Upper lobe of left lung (tissue), 4 donors: ENCODE measurements around the gene RCBTB2.

Experiments
- POLR2A ChIP-seq, 4 donors: fragments of 450-650 bp; IDR thresholded peaks; one replicate each; pipeline ENCODE4 v1.5.1; 2016 to 2017; ENCODE audit warnings: antibody characterized with exemption in 4 of 4, mild to moderate bottlenecking in 2 of 4
- POLR2AphosphoS5 ChIP-seq, 2 donors: sonication (generic); formaldehyde crosslinking; IDR thresholded peaks; one replicate each; pipeline ENCODE4 v1.5.1; 2017; ENCODE audit warnings: antibody characterized with exemption in 2 of 2
- TF ChIP-seq, protein P1 (sequence below), 6 experiments: fragments of 450-650 bp in 4 of 6; fragments of 200-600 bp in 2 of 6; sonication (generic) in 2 of 6; IDR thresholded peaks; one replicate each; pipeline ENCODE4 v1.5.1; 2016 to 2019; ENCODE audit warnings: antibody characterized with exemption in 6 of 6

DNA sequence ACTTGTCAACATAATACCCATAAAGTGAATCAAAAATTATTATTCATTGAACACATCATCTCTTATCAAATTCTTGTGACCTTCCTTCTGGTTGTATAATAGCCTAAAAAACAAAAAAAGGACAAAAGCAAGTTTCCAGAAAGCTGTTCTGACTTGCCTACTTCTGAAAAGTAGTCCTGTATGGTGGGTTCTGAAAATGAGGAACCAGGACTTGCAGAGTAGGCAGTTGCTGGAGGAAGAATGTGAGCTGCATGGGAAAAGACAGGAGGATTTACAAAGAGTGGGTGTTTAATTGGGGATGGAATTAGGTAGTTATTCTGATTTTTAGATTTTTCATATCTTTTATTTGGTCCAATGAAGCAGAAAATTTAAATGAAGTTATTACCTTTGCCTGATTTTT lies 56.7 kb downstream of the RCBTB2 start:
- TF ChIP-seq, protein P1, sequence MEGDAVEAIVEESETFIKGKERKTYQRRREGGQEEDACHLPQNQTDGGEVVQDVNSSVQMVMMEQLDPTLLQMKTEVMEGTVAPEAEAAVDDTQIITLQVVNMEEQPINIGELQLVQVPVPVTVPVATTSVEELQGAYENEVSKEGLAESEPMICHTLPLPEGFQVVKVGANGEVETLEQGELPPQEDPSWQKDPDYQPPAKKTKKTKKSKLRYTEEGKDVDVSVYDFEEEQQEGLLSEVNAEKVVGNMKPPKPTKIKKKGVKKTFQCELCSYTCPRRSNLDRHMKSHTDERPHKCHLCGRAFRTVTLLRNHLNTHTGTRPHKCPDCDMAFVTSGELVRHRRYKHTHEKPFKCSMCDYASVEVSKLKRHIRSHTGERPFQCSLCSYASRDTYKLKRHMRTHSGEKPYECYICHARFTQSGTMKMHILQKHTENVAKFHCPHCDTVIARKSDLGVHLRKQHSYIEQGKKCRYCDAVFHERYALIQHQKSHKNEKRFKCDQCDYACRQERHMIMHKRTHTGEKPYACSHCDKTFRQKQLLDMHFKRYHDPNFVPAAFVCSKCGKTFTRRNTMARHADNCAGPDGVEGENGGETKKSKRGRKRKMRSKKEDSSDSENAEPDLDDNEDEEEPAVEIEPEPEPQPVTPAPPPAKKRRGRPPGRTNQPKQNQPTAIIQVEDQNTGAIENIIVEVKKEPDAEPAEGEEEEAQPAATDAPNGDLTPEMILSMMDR (IDR thresholded peaks at IDR 0.05): no peak
- no peak for TF ChIP-seq POLR2A (IDR thresholded peaks at IDR 0.05)
- TF ChIP-seq POLR2AphosphoS5 (IDR thresholded peaks at IDR 0.05): no peak
